GM21526 (cell line): ENCODE measurements around the gene PAQR5.
"Not testable (repeated sequence)": the region's sequence is repeated elsewhere in the genome, so short reads cannot be mapped to it uniquely, and the experiment has no call there.

ENCODE experiments used
- ATAC-seq: cut with Tn5 transposase; IDR thresholded peaks from one replicate; pipeline ENCODE4 v1.9.1; 2021; ENCODE audit warnings: moderate library complexity; ENCODE audit not compliant: unreplicated experiment, low FRiP score

PAQR5 gene

DNA sequence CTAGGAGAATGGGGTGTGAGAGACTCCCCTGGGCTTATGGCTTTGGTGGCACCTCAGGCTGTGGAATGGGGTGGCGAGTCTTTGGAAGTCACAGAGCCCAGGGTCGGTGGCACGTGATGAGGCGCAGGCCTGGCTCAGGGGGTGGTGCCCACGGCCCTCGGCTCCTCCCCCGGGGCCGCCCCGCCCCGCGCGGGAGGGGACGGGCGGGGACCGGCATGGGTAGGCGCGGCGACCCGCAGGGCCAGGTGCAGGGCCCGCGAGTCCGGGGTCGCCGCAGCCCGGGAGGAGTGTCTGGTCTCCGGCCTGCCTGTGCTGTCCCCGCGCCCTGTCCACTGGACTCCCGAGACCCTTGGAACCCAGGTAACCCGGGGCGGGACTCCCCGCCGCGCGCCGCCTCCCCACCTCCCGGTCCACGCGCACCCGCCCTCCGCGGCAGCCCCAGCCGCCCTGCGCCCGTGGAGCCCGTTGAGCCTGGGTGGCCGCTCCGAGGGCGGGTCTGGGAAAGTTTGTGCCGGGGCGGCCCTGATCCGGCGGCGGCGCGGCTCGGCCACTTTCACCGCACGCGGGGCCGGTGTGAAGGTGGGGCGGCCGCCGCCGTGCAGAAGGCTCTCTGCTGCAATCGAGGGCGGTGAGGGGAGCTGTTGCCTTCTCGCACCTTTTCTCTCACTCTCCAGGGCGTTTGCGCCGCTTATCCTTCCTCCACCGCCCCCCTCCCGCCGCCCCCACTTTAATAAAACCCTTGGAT lies at the start of gene PAQR5:
Gene PAQR5, plus strand, starts transcription at position 216 of the 745 bp plus-strand sequence. CDS start 61,169 bp downstream, outside the sequence.
- no peak for ATAC-seq

- no peak for ATAC-seq
These were observed 45.6 kb upstream of the PAQR5 start for GRCh38 chr15:69253156-69253555.

GRCh38 chr15:69265347-69265955 lies 33.3 kb upstream of the PAQR5 start:
- no peak for ATAC-seq

- no peak for ATAC-seq
These were observed 27.5 kb upstream of the PAQR5 start for GRCh38 chr15:69271217-69271616.

DNA sequence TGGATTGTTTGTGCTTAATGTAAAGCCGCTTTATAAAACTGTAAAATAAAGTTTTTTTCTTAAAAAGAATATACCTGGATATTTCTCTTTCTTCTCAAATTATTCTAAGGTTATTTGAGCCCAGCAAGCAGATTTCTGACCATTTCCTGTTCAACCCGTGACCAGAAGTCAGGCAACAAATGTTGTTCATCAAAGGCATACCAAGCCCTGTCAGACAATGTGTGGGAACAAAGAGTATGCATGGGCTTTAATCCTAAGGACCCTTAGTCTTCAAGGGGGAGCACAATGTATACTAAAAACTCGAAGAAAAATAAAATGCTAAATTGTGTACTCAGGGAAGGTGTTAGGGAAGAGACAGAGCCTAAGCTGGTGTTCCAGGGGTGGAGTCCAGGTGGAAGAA lies 26.6 kb upstream of the PAQR5 start:
- ATAC-seq: no peak

DNA sequence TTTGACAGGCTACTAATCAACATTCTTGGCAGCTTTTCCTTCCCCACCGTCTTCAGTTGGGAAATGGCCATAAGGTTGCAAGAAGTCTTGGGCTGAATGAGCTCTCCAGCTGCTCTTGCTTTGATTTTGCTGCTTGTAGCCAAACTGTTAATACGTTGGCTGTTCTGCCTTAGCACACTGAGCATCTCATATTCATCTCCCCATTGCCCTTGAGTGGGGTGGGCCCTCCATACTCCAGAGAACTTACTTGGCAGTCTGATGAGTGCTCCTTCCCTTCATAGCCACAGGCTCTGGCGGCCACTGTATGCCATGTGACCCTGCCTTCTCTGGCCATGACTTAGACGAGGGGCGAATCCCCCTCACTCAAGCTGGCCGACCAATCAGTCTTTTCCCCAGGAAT lies 25.8 kb upstream of the PAQR5 start:
- no peak for ATAC-seq

DNA sequence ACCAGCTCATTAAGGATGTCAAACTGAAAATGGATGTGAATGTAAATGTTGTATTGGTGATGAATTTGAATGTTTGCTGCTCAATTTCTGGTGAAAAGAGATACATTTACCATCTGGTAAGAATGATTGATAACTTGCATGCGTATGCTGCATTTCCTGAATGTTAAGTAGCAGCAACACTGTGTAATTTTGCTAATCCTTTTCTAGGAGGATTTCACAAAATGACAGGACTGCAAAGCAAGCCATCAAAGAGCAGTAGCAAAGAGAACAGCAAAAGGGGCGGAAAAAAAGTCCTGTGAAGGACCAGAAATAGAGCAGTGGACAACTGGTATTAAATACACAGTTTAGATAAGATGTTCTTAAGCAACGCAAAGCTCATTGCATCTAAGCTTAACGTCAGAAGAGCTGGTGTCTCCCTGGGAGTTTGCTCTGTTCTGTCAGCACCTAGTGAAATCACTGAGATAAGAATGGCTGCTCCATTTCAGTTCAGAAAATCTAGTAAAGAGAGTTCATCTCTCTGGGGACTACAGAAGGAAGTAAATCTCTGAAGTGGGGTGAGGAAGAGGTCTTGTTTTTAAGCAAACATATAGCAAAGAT lies 23.5 kb upstream of the PAQR5 start:
- ATAC-seq: no peak

- ATAC-seq: no peak
These were observed 22.7 kb upstream of the PAQR5 start for GRCh38 chr15:69275933-69276560.

DNA sequence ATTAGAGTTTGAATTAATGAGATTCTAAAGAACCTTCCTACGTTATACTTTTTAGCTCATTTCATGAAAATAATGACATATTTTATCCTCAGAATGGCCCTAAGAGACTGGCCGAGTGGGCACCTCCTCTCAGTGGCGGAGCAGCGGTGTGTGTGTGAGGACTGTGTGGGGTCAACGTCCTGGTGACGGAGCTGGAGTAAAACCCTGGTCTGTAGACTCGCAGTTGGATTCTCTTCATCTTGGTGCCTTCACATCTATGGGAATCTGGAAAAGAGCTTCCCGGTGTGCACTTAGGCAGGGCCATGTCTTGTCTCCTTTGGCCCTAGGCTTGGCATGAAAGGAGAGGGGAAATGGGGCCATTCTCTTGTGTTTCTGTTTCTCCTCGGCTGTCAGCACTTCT lies 21.4 kb upstream of the PAQR5 start:
- no peak for ATAC-seq

DNA sequence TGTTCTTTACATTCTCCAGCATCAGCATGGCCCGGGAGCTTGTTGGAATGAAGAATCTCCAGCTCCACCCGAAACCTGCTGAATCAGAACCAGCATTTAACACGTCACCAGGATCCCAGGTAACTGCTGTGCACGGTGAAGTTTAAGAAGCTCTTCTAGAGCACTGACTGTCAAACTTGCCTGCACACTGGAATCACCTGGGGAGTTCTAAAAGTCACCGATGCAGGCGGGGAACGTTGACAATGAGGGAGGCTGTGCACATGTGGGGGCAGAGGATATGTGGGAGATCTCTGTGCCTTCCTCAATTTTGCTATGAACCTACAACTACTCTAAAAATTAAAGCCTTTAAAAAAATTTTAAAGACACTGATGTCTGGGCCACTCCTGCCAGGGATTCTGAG lies 19.1 kb upstream of the PAQR5 start:
- no peak for ATAC-seq

DNA sequence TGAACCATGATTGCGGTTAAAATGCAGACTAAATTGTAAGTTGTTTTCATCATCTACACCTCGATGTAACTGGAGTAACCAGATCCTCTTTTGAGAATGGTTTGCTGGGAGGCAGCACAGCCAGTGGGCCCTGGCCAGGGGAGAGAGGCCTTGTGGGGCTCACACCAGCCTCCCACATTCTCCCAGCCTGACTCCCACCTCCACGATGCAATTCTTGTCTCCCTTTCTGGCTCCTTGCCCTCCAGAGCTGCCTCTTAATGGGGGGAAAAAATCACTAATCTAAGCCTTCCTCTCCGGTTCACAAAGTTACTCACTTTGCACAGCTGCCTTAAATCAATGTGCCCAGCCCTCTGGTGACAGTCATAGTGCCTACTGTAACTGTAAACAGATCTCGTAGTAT lies 17.9 kb upstream of the PAQR5 start:
- no peak for ATAC-seq

- no peak for ATAC-seq
These were observed 16.5 kb upstream of the PAQR5 start for GRCh38 chr15:69282104-69282743.

- ATAC-seq: no peak
These were observed 12.9 kb upstream of the PAQR5 start for GRCh38 chr15:69285834-69286233.

GRCh38 chr15:69288011-69288410 lies 10.7 kb upstream of the PAQR5 start:
- ATAC-seq: no peak

GRCh38 chr15:69288531-69289341 lies 10.0 kb upstream of the PAQR5 start:
- ATAC-seq: no peak

DNA sequence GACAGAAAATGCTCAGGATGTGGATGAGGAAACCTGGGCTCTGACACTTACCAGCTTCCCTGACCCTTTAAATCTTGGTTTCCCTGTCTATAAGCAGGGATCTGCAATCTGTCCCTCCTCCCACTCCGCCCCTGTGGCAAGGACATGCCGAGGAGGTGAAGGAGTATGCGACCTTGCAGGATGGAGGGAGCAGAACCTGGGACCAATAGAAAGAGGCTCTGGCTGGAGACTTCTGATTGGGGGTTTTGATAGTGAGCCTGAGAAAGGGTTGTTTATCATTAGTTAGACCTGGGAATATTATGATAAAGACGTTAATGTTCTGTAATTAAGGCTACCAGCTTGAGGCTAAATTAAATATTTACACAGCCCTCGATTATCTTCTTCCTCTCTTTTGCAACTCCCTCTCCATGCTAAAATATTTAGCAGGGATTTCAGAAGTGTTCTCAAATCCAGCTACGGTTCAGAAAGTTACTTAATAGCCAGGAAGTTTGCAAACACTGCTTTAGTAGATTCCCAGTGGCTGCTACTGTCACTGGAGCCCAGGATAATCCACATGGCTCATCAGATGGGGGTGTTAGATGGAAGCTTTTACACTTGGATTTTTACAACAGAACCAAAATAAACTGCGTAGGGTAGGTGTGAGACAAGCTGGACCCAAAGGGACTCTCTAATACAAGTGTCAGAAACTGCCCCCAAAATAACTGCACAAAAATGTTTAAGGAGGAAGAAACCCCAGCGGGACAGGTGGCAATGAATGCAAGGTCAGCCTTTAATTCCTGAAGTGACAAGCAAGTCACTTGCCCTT lies 9.2 kb upstream of the PAQR5 start:
- no peak for ATAC-seq

DNA sequence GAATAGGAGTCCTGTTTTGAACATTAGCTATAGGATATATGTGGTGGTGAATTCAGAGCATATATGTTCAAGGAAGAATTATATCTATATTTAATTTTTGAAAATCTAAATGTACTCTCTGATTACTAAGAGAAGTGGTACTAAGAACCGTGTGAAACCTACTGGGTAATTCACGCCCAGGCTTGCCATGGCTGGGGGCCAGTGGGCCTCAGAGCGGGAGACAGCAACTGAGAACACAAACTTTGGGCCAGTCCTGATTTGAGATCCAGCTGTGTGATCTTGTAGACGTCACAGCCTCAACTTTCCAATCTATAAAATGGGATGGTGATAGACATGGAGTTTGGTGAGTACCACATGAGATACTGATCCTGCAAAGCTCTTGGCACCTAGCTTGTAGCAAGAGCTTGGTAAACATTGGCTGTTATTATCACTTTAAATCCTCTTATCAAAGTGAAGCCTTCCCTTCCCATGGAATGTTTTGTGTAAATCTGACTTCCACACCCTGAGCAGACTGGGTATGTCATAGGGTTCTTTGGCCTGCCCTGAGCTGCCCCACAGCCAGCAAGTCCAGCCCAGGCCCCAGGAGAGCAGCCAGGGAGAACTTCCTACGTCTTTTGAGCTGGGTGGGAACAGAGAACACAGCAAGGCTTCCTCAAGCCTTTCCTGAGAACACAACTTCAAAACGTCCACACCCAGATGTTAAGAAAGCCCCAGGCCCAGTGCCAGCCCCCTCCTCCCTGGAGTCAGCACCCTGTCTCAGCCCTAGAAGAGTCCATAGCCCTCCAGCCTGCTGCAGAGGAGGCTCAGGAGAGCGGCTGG lies 8.2 kb upstream of the PAQR5 start:
- ATAC-seq: no peak

DNA sequence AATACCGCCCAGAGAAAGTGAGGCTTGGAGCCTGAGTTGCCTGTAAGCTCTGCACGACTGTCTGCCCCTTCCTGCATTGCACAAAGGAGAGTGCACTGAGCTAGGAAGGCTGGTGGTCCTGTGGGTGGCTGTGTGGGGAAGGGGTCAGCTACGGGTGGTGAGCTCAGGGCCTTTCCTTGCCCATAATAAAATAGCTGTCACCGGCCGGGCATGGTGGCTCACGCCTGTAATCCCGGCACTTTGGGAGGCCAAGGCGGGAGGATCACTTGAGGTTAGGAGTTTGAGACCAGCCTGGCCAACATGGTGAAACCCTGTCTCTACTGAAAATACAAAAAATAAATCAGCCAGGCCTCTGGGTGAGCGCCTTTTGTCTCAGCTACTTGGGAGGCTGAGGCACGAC lies 7.1 kb upstream of the PAQR5 start:
- ATAC-seq: not testable (repeated sequence)
